Ovary (tissue), 3 donors: ENCODE results near the gene CD276.
A peak's percentile ranks its signal among the peaks of the same experiment; 100 is the strongest.

Experiments
- EP300 ChIP-seq: sonication (generic); formaldehyde crosslinking; IDR thresholded peaks from one replicate; pipeline ENCODE4 v1.6.1; 2017; ENCODE audit warnings: antibody characterized with exemption
- TF ChIP-seq, protein P1 (sequence below), 3 donors: fragments of 450-650 bp in 2 of 3; fragments of 200-600 bp in 1 of 3; IDR thresholded peaks; one replicate each; pipeline versions ENCODE4 v1.5.1 to v1.8.0; 2016 to 2022; ENCODE audit warnings: antibody characterized with exemption in 3 of 3, mild to moderate bottlenecking in 1 of 3
- donor health status: DM: no; HTN: no; CAD: no.

DNA sequence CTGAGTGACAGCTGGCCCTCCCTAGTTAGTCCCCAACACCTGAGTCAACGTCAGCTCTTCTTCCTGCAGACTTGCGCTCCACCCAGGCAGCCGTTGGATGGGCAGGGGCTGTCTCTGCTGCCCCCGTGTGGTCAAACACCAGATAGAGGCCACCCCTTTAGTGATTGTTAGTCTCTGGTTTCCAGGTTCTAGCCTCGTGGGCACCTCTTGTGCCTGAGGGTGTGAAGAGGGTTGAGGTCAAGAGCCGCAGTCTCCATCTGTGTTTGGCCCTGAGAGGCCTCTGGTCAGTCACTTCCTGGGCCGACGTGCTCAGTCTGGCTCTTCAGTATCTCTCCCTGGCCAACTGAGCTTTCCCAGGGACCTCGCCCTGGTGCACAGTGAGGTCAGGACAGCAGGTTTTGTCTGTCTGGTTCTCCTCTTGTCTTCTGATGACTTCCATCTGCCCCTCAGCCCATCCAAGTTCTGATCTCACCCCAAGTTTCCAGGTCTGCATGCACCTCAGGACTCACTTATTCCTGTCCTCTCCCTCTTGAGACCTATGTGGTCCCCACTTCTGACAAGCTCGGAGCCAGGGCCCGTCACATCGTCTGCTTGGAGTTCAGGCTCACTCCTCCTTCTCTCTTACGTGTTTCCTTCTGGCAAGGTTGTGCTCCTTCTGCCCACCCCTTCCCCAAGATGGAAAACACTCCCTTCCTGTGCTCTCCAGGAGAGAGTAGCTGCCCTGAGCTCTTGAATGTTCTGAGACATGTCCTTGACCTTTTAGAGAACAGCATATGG is 20.9 kb downstream of the CD276 start:
- TF ChIP-seq, protein P1, sequence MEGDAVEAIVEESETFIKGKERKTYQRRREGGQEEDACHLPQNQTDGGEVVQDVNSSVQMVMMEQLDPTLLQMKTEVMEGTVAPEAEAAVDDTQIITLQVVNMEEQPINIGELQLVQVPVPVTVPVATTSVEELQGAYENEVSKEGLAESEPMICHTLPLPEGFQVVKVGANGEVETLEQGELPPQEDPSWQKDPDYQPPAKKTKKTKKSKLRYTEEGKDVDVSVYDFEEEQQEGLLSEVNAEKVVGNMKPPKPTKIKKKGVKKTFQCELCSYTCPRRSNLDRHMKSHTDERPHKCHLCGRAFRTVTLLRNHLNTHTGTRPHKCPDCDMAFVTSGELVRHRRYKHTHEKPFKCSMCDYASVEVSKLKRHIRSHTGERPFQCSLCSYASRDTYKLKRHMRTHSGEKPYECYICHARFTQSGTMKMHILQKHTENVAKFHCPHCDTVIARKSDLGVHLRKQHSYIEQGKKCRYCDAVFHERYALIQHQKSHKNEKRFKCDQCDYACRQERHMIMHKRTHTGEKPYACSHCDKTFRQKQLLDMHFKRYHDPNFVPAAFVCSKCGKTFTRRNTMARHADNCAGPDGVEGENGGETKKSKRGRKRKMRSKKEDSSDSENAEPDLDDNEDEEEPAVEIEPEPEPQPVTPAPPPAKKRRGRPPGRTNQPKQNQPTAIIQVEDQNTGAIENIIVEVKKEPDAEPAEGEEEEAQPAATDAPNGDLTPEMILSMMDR (IDR thresholded peaks at IDR 0.05), result peak; percentile 51 to 64 (median 60)
- no peak for TF ChIP-seq EP300
